Gastroesophageal sphincter (tissue), 3 donors: ENCODE measurements around the gene AFAP1.

Experiments
- CTCF ChIP-seq, 4 experiments: fragments of 200-600 bp in 2 of 4; fragments of 450-650 bp in 2 of 4; sonication (generic) in 1 of 4; IDR thresholded peaks; one replicate each; pipeline ENCODE4 v1.5.1; 2017 to 2019; ENCODE audit warnings: antibody characterized with exemption in 4 of 4, mild to moderate bottlenecking in 2 of 4, moderate library complexity in 2 of 4
- POLR2AphosphoS5 ChIP-seq: sonication (generic); formaldehyde crosslinking; IDR thresholded peaks from one replicate; pipeline ENCODE4 v1.6.1; 2017; ENCODE audit warnings: antibody characterized with exemption

- TF ChIP-seq POLR2AphosphoS5 (no peak), CTCF (IDR thresholded peaks at IDR 0.05) (no peak)
Measured at GRCh38 chr4:7815981-7816380, 123.7 kb downstream of the AFAP1 start.
